SK-N-SH (cell line): ENCODE measurements around the gene PIGC. TPM values are rescaled to one million over a fixed set of nuclear protein-coding genes. Genes with fewer than 3 reads are reported as not detected.

Experiments used
- CTCF ChIA-PET: fragments of 300-600, 350-600 bp; formaldehyde crosslinking; extraction: SDS; loops from one replicate; lab custom pipeline; 2021; lab: Yijun Ruan, JAX
- POLR2A ChIA-PET: fragments of 350-600 bp; sonication (Branson Sonifier 250); formaldehyde crosslinking; extraction: SDS; loops from one replicate; lab custom pipeline; 2020; ENCODE audit warnings: antibody characterized with exemption, inconsistent platforms; lab: Yijun Ruan, JAX
- DNase-seq: peaks from one replicate; pipeline ENCODE4 v3.0.0; 2012
- H2AFZ ChIP-seq: fragments of 200-600 bp; sonication (generic); 2 replicates; pipeline ENCODE4 v1.8.1; 2016; ENCODE audit warnings: antibody characterized with exemption, mild to moderate bottlenecking, low read depth
- H3F3A ChIP-seq: fragments of 200-600 bp; sonication (generic); replicated peaks from 2 replicates; pipeline ENCODE3; 2016; ENCODE audit warnings: antibody characterized with exemption, mild to moderate bottlenecking; ENCODE audit not compliant: insufficient read depth
- H3K27ac ChIP-seq, 2 experiments: fragments of 200-500 bp in 1 of 2; fragments of 200-600 bp in 1 of 2; sonication (Bioruptor generic) in 1 of 2; sonication (generic), shearing (Covaris generic) in 1 of 2; 2 replicates each; pipeline versions ENCODE4 v1.5.1 to v1.6.1; 2014 to 2016; ENCODE audit warnings: low read depth in 2 of 2, inconsistent platforms in 1 of 2, low read length in 1 of 2, mild to moderate bottlenecking in 1 of 2, mixed read lengths in 1 of 2
- H3K27me3 ChIP-seq: fragments of 200-600 bp; sonication (generic), shearing (Covaris generic); 2 replicates; pipeline ENCODE4 v1.6.1; 2016; ENCODE audit warnings: mixed run types; ENCODE audit not compliant: insufficient read depth
- H3K36me3 ChIP-seq, 2 experiments: fragments of 200-500 bp in 1 of 2; fragments of 200-600 bp in 1 of 2; sonication (Bioruptor generic) in 1 of 2; sonication (generic) in 1 of 2; replicated peaks in 1 of 2; 2 replicates each; pipeline versions ENCODE3 to v1.5.1; 2014 to 2016; ENCODE audit warnings: low read length in 1 of 2, mild to moderate bottlenecking in 1 of 2; ENCODE audit not compliant: insufficient read depth in 2 of 2, control insufficient read depth in 1 of 2
- H3K4me1 ChIP-seq, 2 experiments: fragments of 200-500 bp in 1 of 2; fragments of 200-600 bp in 1 of 2; sonication (Bioruptor generic) in 1 of 2; sonication (generic), shearing (Covaris generic) in 1 of 2; 2 replicates each; pipeline versions ENCODE4 v1.5.1 to v1.6.1; 2014 to 2016; ENCODE audit warnings: low read depth in 1 of 2, low read length in 1 of 2, mixed run types in 1 of 2; ENCODE audit not compliant: insufficient read depth in 2 of 2, control insufficient read depth in 1 of 2
- H3K4me2 ChIP-seq: fragments of 200-600 bp; sonication (generic), shearing (Covaris generic); 2 replicates; pipeline ENCODE4 v1.6.1; 2017; ENCODE audit warnings: mixed run types
- H3K4me3 ChIP-seq, 2 experiments: fragments of 200-500 bp in 1 of 2; fragments of 200-600 bp in 1 of 2; sonication (Bioruptor generic) in 1 of 2; sonication (generic), shearing (Covaris generic) in 1 of 2; 2 replicates each; pipeline versions ENCODE4 v1.5.1 to v1.8.1; 2014 to 2016; ENCODE audit warnings: low read depth in 2 of 2, inconsistent platforms in 1 of 2, low read length in 1 of 2, mild to moderate bottlenecking in 1 of 2, mixed read lengths in 1 of 2, moderate library complexity in 1 of 2
- H3K79me2 ChIP-seq: fragments of 200-600 bp; sonication (generic); 2 replicates; pipeline ENCODE4 v1.8.1; 2017; ENCODE audit warnings: mild to moderate bottlenecking; ENCODE audit not compliant: insufficient read depth
- H3K9ac ChIP-seq: fragments of 200-600 bp; sonication (generic); 2 replicates; pipeline ENCODE4 v1.6.1; 2017; ENCODE audit warnings: mixed run types
- H3K9me2 ChIP-seq: fragments of 200-600 bp; sonication (generic); 2 replicates; pipeline ENCODE4 v1.6.1; 2017; ENCODE audit warnings: mixed run types
- H3K9me3 ChIP-seq: fragments of 200-600 bp; sonication (generic); 2 replicates; pipeline ENCODE4 v1.6.1; 2017; ENCODE audit warnings: mixed run types, mild to moderate bottlenecking, moderate library complexity
- H4K20me1 ChIP-seq: fragments of 200-600 bp; sonication (generic); 2 replicates; pipeline ENCODE4 v1.6.1; 2017; ENCODE audit warnings: mild to moderate bottlenecking, mixed run types; ENCODE audit not compliant: insufficient read depth
- CHD2 ChIP-seq: fragments of 150-350 bp; IDR thresholded peaks from 2 replicates; pipeline ENCODE4 v1.6.1; 2018; ENCODE audit warnings: low read length; ENCODE audit not compliant: partially characterized antibody
- EP300 ChIP-seq, 2 experiments: IDR thresholded peaks; 2 replicates each; pipeline versions ENCODE4 v1.4.0 to v1.6.1; 2012; ENCODE audit warnings: borderline replicate concordance in 1 of 2, low read depth in 1 of 2, low read length in 1 of 2
- EZH2phosphoT487 ChIP-seq: fragments of 200-600 bp; sonication (generic); IDR thresholded peaks from 2 replicates; pipeline ENCODE4 v1.6.1; 2017; ENCODE audit warnings: low read depth, mixed run types, mild to moderate bottlenecking, antibody characterized with exemption, moderate library complexity, borderline replicate concordance
- FOSL2 ChIP-seq: IDR thresholded peaks from 2 replicates; pipeline ENCODE4 v1.4.0; 2012; ENCODE audit warnings: low read depth, mild to moderate bottlenecking, moderate library complexity, borderline replicate concordance
- FOXM1 ChIP-seq: IDR thresholded peaks from 2 replicates; pipeline ENCODE4 v1.4.0; 2012; ENCODE audit warnings: low read depth, mild to moderate bottlenecking
- MEF2A ChIP-seq: IDR thresholded peaks from 2 replicates; pipeline ENCODE4 v1.4.0; 2012; ENCODE audit warnings: low read depth, borderline replicate concordance
- NRF1 ChIP-seq: IDR thresholded peaks from 2 replicates; pipeline ENCODE4 v1.6.1; 2012; ENCODE audit warnings: low read depth, mild to moderate bottlenecking, low read length
- RAD21 ChIP-seq: IDR thresholded peaks from 2 replicates; pipeline ENCODE4 v1.6.1; 2012; ENCODE audit warnings: mild to moderate bottlenecking, low read length
- RCOR1 ChIP-seq: fragments of 150-350 bp; IDR thresholded peaks from 2 replicates; pipeline ENCODE4 v1.6.1; 2017; ENCODE audit warnings: antibody characterized with exemption, low read length
- REST ChIP-seq: IDR thresholded peaks from 2 replicates; pipeline ENCODE4 v1.6.1; 2012; ENCODE audit warnings: mild to moderate bottlenecking, low read depth, low read length, moderate library complexity
- RFX5 ChIP-seq: IDR thresholded peaks from 2 replicates; pipeline ENCODE4 v1.6.1; 2012; ENCODE audit warnings: mild to moderate bottlenecking, improper control_type of control experiment, low read length
- RXRA ChIP-seq: IDR thresholded peaks from 2 replicates; pipeline ENCODE4 v1.4.0; 2012; ENCODE audit warnings: low read depth, mild to moderate bottlenecking, borderline replicate concordance
- TCF12 ChIP-seq: IDR thresholded peaks from 2 replicates; pipeline ENCODE4 v1.4.0; 2012
- ZBTB33 ChIP-seq: IDR thresholded peaks from 2 replicates; pipeline ENCODE4 v1.4.0; 2012; ENCODE audit warnings: low read depth, borderline replicate concordance
- WGBS: methylation state at CpG from one replicate; pipeline ENCODE4 v1.1.6; 2017; ENCODE audit warnings: low lambda C conversion rate; 5-methylcytosine and 5-hydroxymethylcytosine counted together
- polyA plus RNA-seq, 3 experiments: library from polyadenylated mRNA; depleted of rRNA; stranded (reverse); fragments of >200 nt; gene quantifications; 2 replicates each; pipeline ENCODE4 v1.2.3, GENCODE V29; 2012
- TF ChIP-seq, protein P1 (sequence below): fragments of 150-350 bp; IDR thresholded peaks from 2 replicates; pipeline ENCODE4 v1.6.1; 2016; ENCODE audit warnings: mild to moderate bottlenecking, low read depth, low read length

Gene PIGC
- polyA plus RNA-seq, 1 of the 3 experiments (the other 2 are of a cell fraction): 20.6 TPM

GRCh38 chr1:172487550-172487949, 43.7 kb upstream of the PIGC start:
- no peaks in the 10 kb centered on the region for H4K20me1 ChIP-seq
- H3F3A ChIP-seq: no peaks in the 10 kb centered on the region
- no peaks in the 10 kb centered on the region for H3K9me2 ChIP-seq
- H3K4me1 ChIP-seq: no peaks in the 10 kb centered on the region
- H3K9ac ChIP-seq: no peak overlapping the region
- no peak overlapping the region for H3K27ac ChIP-seq
- H3K4me3 ChIP-seq: no peak overlapping the region
- WGBS: 54% methylated on average over 4 of the region's 4 CpGs
- ChIA-PET POLR2A (no interaction called here), CTCF (no interaction called here)
- H3K9me3 ChIP-seq: no peaks in the 10 kb centered on the region
- no peak overlapping the region for H2AFZ ChIP-seq
- H3K27me3 ChIP-seq: peaks cover 6% of the 10 kb centered on the region; the same call in 1 of the 2 replicates
- no peak for DNase-seq
- no peaks in the 10 kb centered on the region for H3K36me3 ChIP-seq
- no peak overlapping the region for H3K4me2 ChIP-seq
- no peak for TF ChIP-seq NRF1
- no peak for TF ChIP-seq REST
- TF ChIP-seq CHD2: no peak
- no peak for TF ChIP-seq EZH2phosphoT487
- TF ChIP-seq, protein P1, sequence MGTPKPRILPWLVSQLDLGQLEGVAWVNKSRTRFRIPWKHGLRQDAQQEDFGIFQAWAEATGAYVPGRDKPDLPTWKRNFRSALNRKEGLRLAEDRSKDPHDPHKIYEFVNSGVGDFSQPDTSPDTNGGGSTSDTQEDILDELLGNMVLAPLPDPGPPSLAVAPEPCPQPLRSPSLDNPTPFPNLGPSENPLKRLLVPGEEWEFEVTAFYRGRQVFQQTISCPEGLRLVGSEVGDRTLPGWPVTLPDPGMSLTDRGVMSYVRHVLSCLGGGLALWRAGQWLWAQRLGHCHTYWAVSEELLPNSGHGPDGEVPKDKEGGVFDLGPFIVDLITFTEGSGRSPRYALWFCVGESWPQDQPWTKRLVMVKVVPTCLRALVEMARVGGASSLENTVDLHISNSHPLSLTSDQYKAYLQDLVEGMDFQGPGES: no peak
- no peak for TF ChIP-seq TCF12
- TF ChIP-seq EP300 (IDR thresholded peaks at IDR 0.05; ENCODE audit: borderline replicate concordance in 1 of 2, low read depth in 1 of 2, low read length in 1 of 2): no peak
- no peak for TF ChIP-seq RFX5
- TF ChIP-seq, all 33 proteins: peak for 0
- H3K79me2 ChIP-seq: no peaks in the 10 kb centered on the region

DNA sequence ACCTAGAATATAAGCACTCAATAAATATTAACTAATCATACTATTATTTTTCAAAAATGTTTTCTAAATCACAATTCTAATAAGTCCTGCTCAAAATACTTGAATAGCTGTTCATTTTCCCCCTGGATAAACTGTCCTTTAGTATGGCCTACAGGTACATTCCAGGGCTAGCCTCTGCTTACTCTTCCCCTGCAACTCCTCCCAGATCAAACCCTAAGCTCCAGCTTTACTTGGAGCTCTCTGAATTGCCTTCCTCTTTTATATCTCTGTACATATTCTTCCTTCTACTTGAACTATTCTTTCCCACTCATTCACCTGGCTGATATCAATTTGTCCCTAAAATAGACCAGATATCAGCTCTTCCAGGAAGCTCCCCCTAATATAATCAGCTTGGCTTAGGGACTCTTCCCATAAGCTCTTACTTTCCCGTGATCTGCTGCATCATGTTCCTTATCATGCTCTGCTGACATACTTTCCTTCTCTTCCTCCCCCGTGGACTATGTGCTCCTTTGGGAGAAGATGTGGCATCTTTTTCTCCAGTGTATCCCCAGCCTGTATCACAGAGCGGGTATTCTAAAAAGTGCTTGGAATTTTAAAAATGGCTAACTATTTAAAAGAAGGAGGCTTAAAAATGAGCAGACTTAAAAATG, 43.1 kb upstream of the PIGC start:
- no peaks in the 10 kb centered on the region for H3K9me3 ChIP-seq
- H3K4me3 ChIP-seq: no peak overlapping the region
- H3K9ac ChIP-seq: no peak overlapping the region
- no peak overlapping the region for H3K27ac ChIP-seq
- H2AFZ ChIP-seq: no peak overlapping the region
- H3K4me2 ChIP-seq: no peak overlapping the region
- peaks cover 6% of the 10 kb centered on the region; the same call in 1 of the 2 replicates for H3K27me3 ChIP-seq
- H4K20me1 ChIP-seq: no peaks in the 10 kb centered on the region
- H3K79me2 ChIP-seq: no peaks in the 10 kb centered on the region
- no peaks in the 10 kb centered on the region for H3K4me1 ChIP-seq
- no peak for TF ChIP-seq MEF2A
- no peak for TF ChIP-seq RXRA
- TF ChIP-seq FOSL2: no peak
- no peak for TF ChIP-seq ZBTB33
- TF ChIP-seq FOXM1: no peak
- no peak for TF ChIP-seq RAD21
- TF ChIP-seq RCOR1: no peak
- no peak for DNase-seq
- CTCF ChIA-PET: interaction anchor here (0.7 to 1.0 kb wide), 2 partner anchors 37 to 247 kb away, joined by 3 read pairs; no protein-coding TSS in a partner anchor
- no peaks in the 10 kb centered on the region for H3K36me3 ChIP-seq
- H3F3A ChIP-seq: no peaks in the 10 kb centered on the region
- 44% methylated on average over 3 of the region's 3 CpGs for WGBS
- H3K9me2 ChIP-seq: no peaks in the 10 kb centered on the region
- POLR2A ChIA-PET: no interaction called here
